Measurements from ENCODE around the gene NTNG1.

NTNG1 gene

DNA sequence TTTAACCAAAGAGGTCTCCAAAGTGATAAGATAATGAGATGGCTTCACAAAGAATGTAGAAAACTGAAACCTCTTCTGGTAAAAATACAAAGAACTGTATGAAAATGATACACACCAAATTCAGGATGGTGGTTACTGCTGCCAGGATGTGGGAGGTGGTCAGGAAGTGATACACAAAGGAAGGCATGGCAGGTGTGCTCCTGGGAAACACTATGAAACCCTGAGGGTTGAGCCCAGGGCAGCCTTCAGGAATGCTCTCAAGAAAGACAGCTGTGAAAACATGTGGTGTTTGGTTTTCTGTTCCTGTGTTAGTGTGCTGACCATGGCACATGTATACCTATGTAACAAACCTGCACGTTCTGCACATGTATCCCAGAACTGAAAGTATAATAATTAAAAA, 109.3 kb downstream of the NTNG1 start:
- H3K4me1 ChIP-seq (ENCODE audit: control insufficient read depth, insufficient read depth, low read depth, low read length): peaks cover 6% of the 10 kb centered on the region
- no CpG with 5 or more reads among the region's 1 CpG for WGBS
- H4K8ac ChIP-seq (ENCODE audit: low read length): no peak overlapping the region
- H3K23ac ChIP-seq (ENCODE audit: low read length in 2 of 2): no peak overlapping the region
- H3K9ac ChIP-seq (ENCODE audit: low read length): no peak overlapping the region
- no peak overlapping the region for H2BK12ac ChIP-seq (ENCODE audit: low read length in 2 of 2)
- DNase-seq: no peak
- H4K91ac ChIP-seq (ENCODE audit: low read length): no peak overlapping the region
- H3K79me1 ChIP-seq (replicated peaks; ENCODE audit: low read length, poor library complexity, severe bottlenecking): peaks cover 3% of the 10 kb centered on the region
- H3K4ac ChIP-seq (ENCODE audit: low read depth in 1 of 2, low read length in 2 of 2): no peak overlapping the region
- no peak overlapping the region for H3K4me3 ChIP-seq (ENCODE audit: insufficient read depth in 1 of 2, low read depth in 1 of 2, low read length in 2 of 2)
- no peak overlapping the region for H2AFZ ChIP-seq (ENCODE audit: low read depth, low read length)
- no peaks in the 10 kb centered on the region for H3K9me3 ChIP-seq (ENCODE audit: control insufficient read depth, low read length)
- no peaks in the 10 kb centered on the region for H3K27me3 ChIP-seq (ENCODE audit: control insufficient read depth in 1 of 2, insufficient read depth in 1 of 2, low read length in 2 of 2)
- no peak overlapping the region for H3K14ac ChIP-seq (ENCODE audit: low read length in 2 of 2)
- no peak overlapping the region for H3K4me2 ChIP-seq (ENCODE audit: low read length, poor library complexity, severe bottlenecking)
- no peak overlapping the region for H2BK15ac ChIP-seq (ENCODE audit: low read depth, poor library complexity, severe bottlenecking)
- no peak overlapping the region for H3K27ac ChIP-seq (ENCODE audit: low read length, poor library complexity, severe bottlenecking)
- no peaks in the 10 kb centered on the region for H3K36me3 ChIP-seq (ENCODE audit: control insufficient read depth in 1 of 2, insufficient read depth in 2 of 2, low read depth in 1 of 2, low read length in 2 of 2)
- H2BK5ac ChIP-seq (ENCODE audit: low read depth, low read length, poor library complexity, severe bottlenecking): no peak overlapping the region
- H2AK5ac ChIP-seq (ENCODE audit: low read length, severe bottlenecking): no peak overlapping the region
- H2BK120ac ChIP-seq (ENCODE audit: low read depth, low read length): no peak overlapping the region
- H3K18ac ChIP-seq (ENCODE audit: low read depth in 1 of 2, low read length in 2 of 2): no peak overlapping the region

DNA sequence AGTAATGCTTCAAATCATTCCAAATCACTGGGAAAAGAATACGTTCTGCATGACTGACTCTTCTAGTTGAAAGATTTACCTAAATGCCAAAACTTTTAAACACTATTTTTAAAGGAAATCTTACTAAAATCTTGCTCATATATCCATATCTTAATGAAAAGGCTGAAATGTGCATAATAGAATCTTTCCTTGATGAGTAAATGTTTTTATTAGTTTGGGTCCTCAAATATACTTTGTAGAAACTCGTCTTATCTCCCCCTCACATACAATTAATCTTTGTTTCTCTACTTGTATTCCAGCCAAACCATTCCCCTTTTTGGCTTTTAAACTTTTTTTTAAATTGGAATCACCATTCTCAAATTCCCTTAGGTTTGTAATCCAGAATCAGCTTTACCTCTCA, 110.2 kb downstream of the NTNG1 start:
- DNase-seq: no peak
- no peak overlapping the region for H2AFZ ChIP-seq (ENCODE audit: low read depth, low read length)
- H3K9ac ChIP-seq (ENCODE audit: low read length): no peak overlapping the region
- no peak overlapping the region for H2BK15ac ChIP-seq (ENCODE audit: low read depth, poor library complexity, severe bottlenecking)
- H3K18ac ChIP-seq (ENCODE audit: low read depth in 1 of 2, low read length in 2 of 2): no peak overlapping the region
- no peak overlapping the region for H3K14ac ChIP-seq (ENCODE audit: low read length in 2 of 2)
- peaks cover 3% of the 10 kb centered on the region for H3K79me1 ChIP-seq (replicated peaks; ENCODE audit: low read length, poor library complexity, severe bottlenecking)
- H3K27ac ChIP-seq (ENCODE audit: low read length, poor library complexity, severe bottlenecking): no peak overlapping the region
- peaks cover 6% of the 10 kb centered on the region for H3K4me1 ChIP-seq (ENCODE audit: control insufficient read depth, insufficient read depth, low read depth, low read length)
- no peak overlapping the region for H3K4ac ChIP-seq (ENCODE audit: low read depth in 1 of 2, low read length in 2 of 2)
- H4K8ac ChIP-seq (ENCODE audit: low read length): no peak overlapping the region
- no peak overlapping the region for H3K4me3 ChIP-seq (ENCODE audit: insufficient read depth in 1 of 2, low read depth in 1 of 2, low read length in 2 of 2)
- no peaks in the 10 kb centered on the region for H3K36me3 ChIP-seq (ENCODE audit: control insufficient read depth in 1 of 2, insufficient read depth in 2 of 2, low read depth in 1 of 2, low read length in 2 of 2)
- H2BK5ac ChIP-seq (ENCODE audit: low read depth, low read length, poor library complexity, severe bottlenecking): no peak overlapping the region
- no peak overlapping the region for H2AK5ac ChIP-seq (ENCODE audit: low read length, severe bottlenecking)
- WGBS: 77% methylated on average over 1 of the region's 2 CpGs
- H3K4me2 ChIP-seq (ENCODE audit: low read length, poor library complexity, severe bottlenecking): no peak overlapping the region
- H2BK120ac ChIP-seq (ENCODE audit: low read depth, low read length): no peak overlapping the region
- H2BK12ac ChIP-seq (ENCODE audit: low read length in 2 of 2): no peak overlapping the region
- no peaks in the 10 kb centered on the region for H3K9me3 ChIP-seq (ENCODE audit: control insufficient read depth, low read length)
- no peaks in the 10 kb centered on the region for H3K27me3 ChIP-seq (ENCODE audit: control insufficient read depth in 1 of 2, insufficient read depth in 1 of 2, low read length in 2 of 2)
- H4K91ac ChIP-seq (ENCODE audit: low read length): no peak overlapping the region
- no peak overlapping the region for H3K23ac ChIP-seq (ENCODE audit: low read length in 2 of 2)

DNA sequence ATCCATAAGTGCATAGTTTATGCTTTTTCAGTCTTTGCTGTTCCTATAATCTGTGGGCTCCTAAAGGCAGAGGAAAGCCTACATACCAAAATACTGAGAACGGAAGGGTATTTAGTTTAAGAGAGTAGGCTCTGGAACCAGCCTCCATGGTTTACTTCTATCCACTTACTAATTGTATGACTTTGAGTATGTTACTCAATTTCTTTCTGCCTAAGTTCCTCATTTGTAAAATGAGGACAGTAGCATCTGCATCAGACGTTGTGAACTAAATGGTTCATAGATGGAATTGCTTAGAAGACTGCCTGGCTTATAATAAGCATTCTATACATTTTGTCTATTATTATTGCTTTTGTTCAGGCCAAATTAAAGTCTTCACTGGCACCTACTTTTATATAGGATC, 111.0 kb downstream of the NTNG1 start:
- Histone ChIP-seq H2AK5ac (ENCODE audit: low read length, severe bottlenecking) (no peak overlapping the region), H3K4me3 (ENCODE audit: insufficient read depth in 1 of 2, low read depth in 1 of 2, low read length in 2 of 2) (no peak overlapping the region), H3K14ac (ENCODE audit: low read length in 2 of 2) (no peak overlapping the region)

DNA sequence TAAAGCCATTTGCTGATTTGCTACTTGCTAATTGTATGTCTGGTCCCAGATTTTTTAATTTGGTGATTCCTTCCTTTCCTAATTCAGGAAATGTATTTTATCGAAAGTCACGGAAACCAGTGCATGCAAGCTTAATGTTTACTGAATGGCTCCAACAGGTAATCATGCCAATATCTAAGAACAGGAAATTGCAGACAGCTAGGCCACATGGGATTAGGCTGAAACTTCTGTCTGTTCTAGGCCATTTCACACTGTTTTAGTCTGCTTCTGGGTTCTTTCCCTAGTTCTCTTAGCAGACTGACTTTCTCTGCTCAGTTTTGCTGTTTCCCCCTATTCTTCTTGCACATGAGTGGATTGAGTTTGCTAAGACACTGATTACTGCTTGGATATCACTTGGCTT, 111.4 kb downstream of the NTNG1 start:
- no peak overlapping the region for H3K27ac ChIP-seq (ENCODE audit: low read length, poor library complexity, severe bottlenecking)
- no peak overlapping the region for H2BK5ac ChIP-seq (ENCODE audit: low read depth, low read length, poor library complexity, severe bottlenecking)
- H2BK120ac ChIP-seq (ENCODE audit: low read depth, low read length): no peak overlapping the region
- no peaks in the 10 kb centered on the region for H3K9me3 ChIP-seq (ENCODE audit: control insufficient read depth, low read length)
- no peak overlapping the region for H2AK5ac ChIP-seq (ENCODE audit: low read length, severe bottlenecking)
- no peak overlapping the region for H4K91ac ChIP-seq (ENCODE audit: low read length)
- peaks cover 6% of the 10 kb centered on the region for H3K4me1 ChIP-seq (ENCODE audit: control insufficient read depth, insufficient read depth, low read depth, low read length)
- H3K9ac ChIP-seq (ENCODE audit: low read length): no peak overlapping the region
- no peak overlapping the region for H4K8ac ChIP-seq (ENCODE audit: low read length)
- H3K14ac ChIP-seq (ENCODE audit: low read length in 2 of 2): no peak overlapping the region
- H2AFZ ChIP-seq (ENCODE audit: low read depth, low read length): no peak overlapping the region
- no peak overlapping the region for H3K23ac ChIP-seq (ENCODE audit: low read length in 2 of 2)
- no peak overlapping the region for H3K4ac ChIP-seq (ENCODE audit: low read depth in 1 of 2, low read length in 2 of 2)
- peaks cover 3% of the 10 kb centered on the region for H3K79me1 ChIP-seq (replicated peaks; ENCODE audit: low read length, poor library complexity, severe bottlenecking)
- no peaks in the 10 kb centered on the region for H3K36me3 ChIP-seq (ENCODE audit: control insufficient read depth in 1 of 2, insufficient read depth in 2 of 2, low read depth in 1 of 2, low read length in 2 of 2)
- DNase-seq: no peak
- H3K18ac ChIP-seq (ENCODE audit: low read depth in 1 of 2, low read length in 2 of 2): no peak overlapping the region
- no peak overlapping the region for H3K4me3 ChIP-seq (ENCODE audit: insufficient read depth in 1 of 2, low read depth in 1 of 2, low read length in 2 of 2)
- no peak overlapping the region for H3K4me2 ChIP-seq (ENCODE audit: low read length, poor library complexity, severe bottlenecking)
- 94% methylated on average over 2 of the region's 2 CpGs for WGBS
- no peak overlapping the region for H2BK12ac ChIP-seq (ENCODE audit: low read length in 2 of 2)
- no peak overlapping the region for H2BK15ac ChIP-seq (ENCODE audit: low read depth, poor library complexity, severe bottlenecking)
- no peaks in the 10 kb centered on the region for H3K27me3 ChIP-seq (ENCODE audit: control insufficient read depth in 1 of 2, insufficient read depth in 1 of 2, low read length in 2 of 2)

More for the DNA sequence above, 111.0 kb downstream of the NTNG1 start:
- no peak overlapping the region for H2BK120ac ChIP-seq (ENCODE audit: low read depth, low read length)
- H3K79me1 ChIP-seq (replicated peaks; ENCODE audit: low read length, poor library complexity, severe bottlenecking): peaks cover 3% of the 10 kb centered on the region
- H3K27ac ChIP-seq (ENCODE audit: low read length, poor library complexity, severe bottlenecking): no peak overlapping the region
- H4K91ac ChIP-seq (ENCODE audit: low read length): no peak overlapping the region
- H2AFZ ChIP-seq (ENCODE audit: low read depth, low read length): no peak overlapping the region
- H3K9me3 ChIP-seq (ENCODE audit: control insufficient read depth, low read length): no peaks in the 10 kb centered on the region
- no peak overlapping the region for H2BK12ac ChIP-seq (ENCODE audit: low read length in 2 of 2)
- H2BK15ac ChIP-seq (ENCODE audit: low read depth, poor library complexity, severe bottlenecking): no peak overlapping the region
- H4K8ac ChIP-seq (ENCODE audit: low read length): no peak overlapping the region
- no peak overlapping the region for H2BK5ac ChIP-seq (ENCODE audit: low read depth, low read length, poor library complexity, severe bottlenecking)
- no peaks in the 10 kb centered on the region for H3K27me3 ChIP-seq (ENCODE audit: control insufficient read depth in 1 of 2, insufficient read depth in 1 of 2, low read length in 2 of 2)
- H3K36me3 ChIP-seq (ENCODE audit: control insufficient read depth in 1 of 2, insufficient read depth in 2 of 2, low read depth in 1 of 2, low read length in 2 of 2): no peaks in the 10 kb centered on the region
- peaks cover 6% of the 10 kb centered on the region for H3K4me1 ChIP-seq (ENCODE audit: control insufficient read depth, insufficient read depth, low read depth, low read length)
- H3K4ac ChIP-seq (ENCODE audit: low read depth in 1 of 2, low read length in 2 of 2): no peak overlapping the region
- H3K23ac ChIP-seq (ENCODE audit: low read length in 2 of 2): no peak overlapping the region
- no peak for DNase-seq
- no peak overlapping the region for H3K4me2 ChIP-seq (ENCODE audit: low read length, poor library complexity, severe bottlenecking)
- WGBS: no CpG with 5 or more reads among the region's 2 CpGs
- no peak overlapping the region for H3K9ac ChIP-seq (ENCODE audit: low read length)
- no peak overlapping the region for H3K18ac ChIP-seq (ENCODE audit: low read depth in 1 of 2, low read length in 2 of 2)
